GM18498 (cell line): ENCODE results near the gene OTOGL.
"Not testable (repeated sequence)": the region's sequence is repeated elsewhere in the genome, so short reads cannot be mapped to it uniquely, and the experiment has no call there.

Experiments
- ATAC-seq: cut with Tn5 transposase; IDR thresholded peaks from one replicate; pipeline ENCODE4 v1.9.1; 2021; ENCODE audit warnings: mild to moderate bottlenecking, moderate library complexity; ENCODE audit not compliant: unreplicated experiment

OTOGL gene

GRCh38 chr12:80118565-80119324 is 19.4 kb downstream of the OTOGL start:
- ATAC-seq, result no peak

GRCh38 chr12:80120994-80121393 is 21.7 kb downstream of the OTOGL start:
- no peak for ATAC-seq

GRCh38 chr12:80121661-80122060 is 22.3 kb downstream of the OTOGL start:
- ATAC-seq, result no peak

- no peak for ATAC-seq
These were observed 30.7 kb downstream of the OTOGL start for GRCh38 chr12:80129895-80130530.

GRCh38 chr12:80135624-80136023 is 36.3 kb downstream of the OTOGL start:
- ATAC-seq, result no peak

- no peak for ATAC-seq
These were observed 40.7 kb downstream of the OTOGL start for GRCh38 chr12:80140005-80140404.

- no peak for ATAC-seq
These were observed 43.3 kb downstream of the OTOGL start for GRCh38 chr12:80142640-80143039.

- ATAC-seq, result no peak
These were observed 44.2 kb downstream of the OTOGL start for GRCh38 chr12:80143537-80143936.

GRCh38 chr12:80149547-80150313 is 50.4 kb downstream of the OTOGL start:
- not testable (repeated sequence) for ATAC-seq

GRCh38 chr12:80151131-80151530 is 51.8 kb downstream of the OTOGL start:
- no peak for ATAC-seq

- ATAC-seq, result peak; percentile 47
These were observed 54.9 kb downstream of the OTOGL start for GRCh38 chr12:80154261-80154660.

- no peak for ATAC-seq
These were observed 57.0 kb downstream of the OTOGL start for GRCh38 chr12:80156306-80156705.

- ATAC-seq, result no peak
These were observed 58.3 kb downstream of the OTOGL start for GRCh38 chr12:80157645-80158044.

GRCh38 chr12:80161612-80162011 is 62.3 kb downstream of the OTOGL start:
- ATAC-seq, result no peak

- ATAC-seq, result no peak
These were observed 62.8 kb downstream of the OTOGL start for GRCh38 chr12:80162177-80162576.

GRCh38 chr12:80165746-80166145 is 66.4 kb downstream of the OTOGL start:
- ATAC-seq, result no peak

GRCh38 chr12:80166751-80167150 is 67.4 kb downstream of the OTOGL start:
- ATAC-seq, result no peak

GRCh38 chr12:80168936-80169335 is 69.6 kb downstream of the OTOGL start:
- ATAC-seq, result no peak

- no peak for ATAC-seq
These were observed 71.6 kb downstream of the OTOGL start for GRCh38 chr12:80170915-80171314.

GRCh38 chr12:80173083-80173864 is 73.9 kb downstream of the OTOGL start:
- ATAC-seq, result no peak

GRCh38 chr12:80175307-80175930 is 76.1 kb downstream of the OTOGL start:
- no peak for ATAC-seq
